ENCODE measurements around the gene DENND5B.
"Not testable (repeated sequence)": the region's sequence is repeated elsewhere in the genome, so short reads cannot be mapped to it uniquely, and the experiment has no call there.

DENND5B gene

GRCh38 chr12:31572900-31573600 is 17.9 kb downstream of the DENND5B start:
- Histone ChIP-seq H3K9me3 (replicated peaks; ENCODE audit: low read length) (no peaks in the 10 kb centered on the region), H3K4me3 (ENCODE audit: low read length) (no peak overlapping the region), H3K4me2 (ENCODE audit: low read length) (no peak overlapping the region), H3K36me3 (ENCODE audit: insufficient read depth, low read length) (no peaks in the 10 kb centered on the region), H3K27me3 (ENCODE audit: control insufficient read depth, insufficient read depth, low read length) (no peaks in the 10 kb centered on the region), H3K4me1 (ENCODE audit: control insufficient read depth, insufficient read depth, low read length) (peaks cover 7% of the 10 kb centered on the region), H3K9ac (ENCODE audit: low read depth, low read length) (no peak overlapping the region)

GRCh38 chr12:31570880-31571279 is 20.1 kb downstream of the DENND5B start:
- H3K4me3 ChIP-seq (ENCODE audit: low read length) = no peak overlapping the region
- no peaks in the 10 kb centered on the region for H3K9me3 ChIP-seq (replicated peaks; ENCODE audit: low read length)
- H3K9ac ChIP-seq (ENCODE audit: low read depth, low read length) = no peak overlapping the region
- H3K4me2 ChIP-seq (ENCODE audit: low read length) = no peak overlapping the region
- H3K27me3 ChIP-seq (ENCODE audit: control insufficient read depth, insufficient read depth, low read length) = no peaks in the 10 kb centered on the region
- H3K36me3 ChIP-seq (ENCODE audit: insufficient read depth, low read length) = no peaks in the 10 kb centered on the region
- peaks cover 6% of the 10 kb centered on the region for H3K4me1 ChIP-seq (ENCODE audit: control insufficient read depth, insufficient read depth, low read length)

GRCh38 chr12:31569517-31569916 is 21.4 kb downstream of the DENND5B start:
- H3K4me3 ChIP-seq (ENCODE audit: low read length); H3K27me3 ChIP-seq (ENCODE audit: control insufficient read depth, insufficient read depth, low read length); H3K4me1 ChIP-seq (ENCODE audit: control insufficient read depth, insufficient read depth, low read length); H3K9me3 ChIP-seq (replicated peaks; ENCODE audit: low read length); H3K4me2 ChIP-seq (ENCODE audit: low read length); H3K9ac ChIP-seq (ENCODE audit: low read depth, low read length); H3K36me3 ChIP-seq (ENCODE audit: insufficient read depth, low read length): not testable (repeated sequence)

- Histone ChIP-seq H3K9ac (ENCODE audit: low read depth, low read length) (no peak overlapping the region), H3K4me3 (ENCODE audit: low read length) (no peak overlapping the region), H3K36me3 (ENCODE audit: insufficient read depth, low read length) (no peaks in the 10 kb centered on the region), H3K4me1 (ENCODE audit: control insufficient read depth, insufficient read depth, low read length) (no peaks in the 10 kb centered on the region), H3K27me3 (ENCODE audit: control insufficient read depth, insufficient read depth, low read length) (no peaks in the 10 kb centered on the region), H3K4me2 (ENCODE audit: low read length) (no peak overlapping the region), H3K9me3 (replicated peaks; ENCODE audit: low read length) (no peaks in the 10 kb centered on the region)
Observed at GRCh38 chr12:31568498-31568897, 22.4 kb downstream of the DENND5B start.

- H3K4me2 ChIP-seq (ENCODE audit: low read length) = no peak overlapping the region
Observed at GRCh38 chr12:31567029-31567428, 23.9 kb downstream of the DENND5B start.

GRCh38 chr12:31566547-31566946 is 24.4 kb downstream of the DENND5B start:
- no peak overlapping the region for H3K4me2 ChIP-seq (ENCODE audit: low read length)
- no peaks in the 10 kb centered on the region for H3K4me1 ChIP-seq (ENCODE audit: control insufficient read depth, insufficient read depth, low read length)
- H3K27me3 ChIP-seq (ENCODE audit: control insufficient read depth, insufficient read depth, low read length) = no peaks in the 10 kb centered on the region
- H3K36me3 ChIP-seq (ENCODE audit: insufficient read depth, low read length) = no peaks in the 10 kb centered on the region
- H3K4me3 ChIP-seq (ENCODE audit: low read length) = no peak overlapping the region
- no peak overlapping the region for H3K9ac ChIP-seq (ENCODE audit: low read depth, low read length)
- no peaks in the 10 kb centered on the region for H3K9me3 ChIP-seq (replicated peaks; ENCODE audit: low read length)

More at GRCh38 chr12:31567029-31567428, 23.9 kb downstream of the DENND5B start:
- Histone ChIP-seq H3K9me3 (replicated peaks; ENCODE audit: low read length) (no peaks in the 10 kb centered on the region), H3K4me1 (ENCODE audit: control insufficient read depth, insufficient read depth, low read length) (no peaks in the 10 kb centered on the region), H3K36me3 (ENCODE audit: insufficient read depth, low read length) (no peaks in the 10 kb centered on the region), H3K4me3 (ENCODE audit: low read length) (no peak overlapping the region), H3K9ac (ENCODE audit: low read depth, low read length) (no peak overlapping the region), H3K27me3 (ENCODE audit: control insufficient read depth, insufficient read depth, low read length) (no peaks in the 10 kb centered on the region)

GRCh38 chr12:31562594-31563328 is 28.2 kb downstream of the DENND5B start:
- H3K9ac ChIP-seq (ENCODE audit: low read depth, low read length) = no peak overlapping the region
- H3K4me1 ChIP-seq (ENCODE audit: control insufficient read depth, insufficient read depth, low read length) = peaks cover 7% of the 10 kb centered on the region
- no peak overlapping the region for H3K4me3 ChIP-seq (ENCODE audit: low read length)
- H3K9me3 ChIP-seq (replicated peaks; ENCODE audit: low read length) = no peaks in the 10 kb centered on the region
- no peak overlapping the region for H3K4me2 ChIP-seq (ENCODE audit: low read length)
- no peaks in the 10 kb centered on the region for H3K36me3 ChIP-seq (ENCODE audit: insufficient read depth, low read length)
- no peaks in the 10 kb centered on the region for H3K27me3 ChIP-seq (ENCODE audit: control insufficient read depth, insufficient read depth, low read length)

- Histone ChIP-seq H3K27me3 (ENCODE audit: control insufficient read depth, insufficient read depth, low read length) (no peaks in the 10 kb centered on the region), H3K4me3 (ENCODE audit: low read length) (no peak overlapping the region), H3K9me3 (replicated peaks; ENCODE audit: low read length) (no peaks in the 10 kb centered on the region)
Observed at GRCh38 chr12:31560516-31560915, 30.4 kb downstream of the DENND5B start.

GRCh38 chr12:31558521-31558920 is 32.4 kb downstream of the DENND5B start:
- no peak overlapping the region for H3K9ac ChIP-seq (ENCODE audit: low read depth, low read length)
- H3K4me1 ChIP-seq (ENCODE audit: control insufficient read depth, insufficient read depth, low read length) = peaks cover 10% of the 10 kb centered on the region
- H3K4me3 ChIP-seq (ENCODE audit: low read length) = no peak overlapping the region
- peak overlapping the region; percentile 2 for H3K4me2 ChIP-seq (ENCODE audit: low read length)
- H3K27me3 ChIP-seq (ENCODE audit: control insufficient read depth, insufficient read depth, low read length) = no peaks in the 10 kb centered on the region
- H3K9me3 ChIP-seq (replicated peaks; ENCODE audit: low read length) = no peaks in the 10 kb centered on the region
- H3K36me3 ChIP-seq (ENCODE audit: insufficient read depth, low read length) = no peaks in the 10 kb centered on the region

More at GRCh38 chr12:31560516-31560915, 30.4 kb downstream of the DENND5B start:
- H3K36me3 ChIP-seq (ENCODE audit: insufficient read depth, low read length) = no peaks in the 10 kb centered on the region
- H3K4me1 ChIP-seq (ENCODE audit: control insufficient read depth, insufficient read depth, low read length) = peaks cover 10% of the 10 kb centered on the region
- no peak overlapping the region for H3K4me2 ChIP-seq (ENCODE audit: low read length)
- H3K9ac ChIP-seq (ENCODE audit: low read depth, low read length) = no peak overlapping the region

- no peak overlapping the region for H3K4me3 ChIP-seq (ENCODE audit: low read length)
- H3K27me3 ChIP-seq (ENCODE audit: control insufficient read depth, insufficient read depth, low read length) = no peaks in the 10 kb centered on the region
- H3K9ac ChIP-seq (ENCODE audit: low read depth, low read length) = no peak overlapping the region
- H3K9me3 ChIP-seq (replicated peaks; ENCODE audit: low read length) = no peaks in the 10 kb centered on the region
- no peak overlapping the region for H3K4me2 ChIP-seq (ENCODE audit: low read length)
- no peaks in the 10 kb centered on the region for H3K36me3 ChIP-seq (ENCODE audit: insufficient read depth, low read length)
- H3K4me1 ChIP-seq (ENCODE audit: control insufficient read depth, insufficient read depth, low read length) = peaks cover 10% of the 10 kb centered on the region
Observed at GRCh38 chr12:31557707-31558106, 33.2 kb downstream of the DENND5B start.

GRCh38 chr12:31555466-31555865 is 35.5 kb downstream of the DENND5B start:
- not testable (repeated sequence) for H3K4me1 ChIP-seq (ENCODE audit: control insufficient read depth, insufficient read depth, low read length); H3K4me3 ChIP-seq (ENCODE audit: low read length); H3K27me3 ChIP-seq (ENCODE audit: control insufficient read depth, insufficient read depth, low read length); H3K9me3 ChIP-seq (replicated peaks; ENCODE audit: low read length); H3K36me3 ChIP-seq (ENCODE audit: insufficient read depth, low read length); H3K4me2 ChIP-seq (ENCODE audit: low read length); H3K9ac ChIP-seq (ENCODE audit: low read depth, low read length)

- H3K4me3 ChIP-seq (ENCODE audit: low read length); H3K27me3 ChIP-seq (ENCODE audit: control insufficient read depth, insufficient read depth, low read length); H3K4me2 ChIP-seq (ENCODE audit: low read length); H3K9me3 ChIP-seq (replicated peaks; ENCODE audit: low read length); H3K4me1 ChIP-seq (ENCODE audit: control insufficient read depth, insufficient read depth, low read length); H3K36me3 ChIP-seq (ENCODE audit: insufficient read depth, low read length); H3K9ac ChIP-seq (ENCODE audit: low read depth, low read length): not testable (repeated sequence)
Observed at GRCh38 chr12:31550590-31550989, 40.3 kb downstream of the DENND5B start.

All from skeletal muscle satellite cell (primary cell).